Muscle of arm (tissue), 12 donors: ENCODE data around the gene IP6K1. TPM values are rescaled to one million over a fixed set of nuclear protein-coding genes. Genes with fewer than 3 reads are reported as not detected.
"Not testable (repeated sequence)": the region's sequence is repeated elsewhere in the genome, so short reads cannot be mapped to it uniquely, and the experiment has no call there.

Experiments
- DNase-seq: peaks from one replicate; pipeline ENCODE4 v3.0.0-alpha.2; 2013
- polyA plus RNA-seq, 12 donors: library from polyadenylated mRNA; unstranded; fragments of 120-200 nt; gene quantifications; one replicate each; pipeline ENCODE4 v1.2.1, GENCODE V29; 2013; ENCODE audit not compliant: insufficient read length in 12 of 12

Gene IP6K1
- polyA plus RNA-seq, 12 donors = 17.8 to 37.0 (median 25.4) TPM; not detected in 1

DNA sequence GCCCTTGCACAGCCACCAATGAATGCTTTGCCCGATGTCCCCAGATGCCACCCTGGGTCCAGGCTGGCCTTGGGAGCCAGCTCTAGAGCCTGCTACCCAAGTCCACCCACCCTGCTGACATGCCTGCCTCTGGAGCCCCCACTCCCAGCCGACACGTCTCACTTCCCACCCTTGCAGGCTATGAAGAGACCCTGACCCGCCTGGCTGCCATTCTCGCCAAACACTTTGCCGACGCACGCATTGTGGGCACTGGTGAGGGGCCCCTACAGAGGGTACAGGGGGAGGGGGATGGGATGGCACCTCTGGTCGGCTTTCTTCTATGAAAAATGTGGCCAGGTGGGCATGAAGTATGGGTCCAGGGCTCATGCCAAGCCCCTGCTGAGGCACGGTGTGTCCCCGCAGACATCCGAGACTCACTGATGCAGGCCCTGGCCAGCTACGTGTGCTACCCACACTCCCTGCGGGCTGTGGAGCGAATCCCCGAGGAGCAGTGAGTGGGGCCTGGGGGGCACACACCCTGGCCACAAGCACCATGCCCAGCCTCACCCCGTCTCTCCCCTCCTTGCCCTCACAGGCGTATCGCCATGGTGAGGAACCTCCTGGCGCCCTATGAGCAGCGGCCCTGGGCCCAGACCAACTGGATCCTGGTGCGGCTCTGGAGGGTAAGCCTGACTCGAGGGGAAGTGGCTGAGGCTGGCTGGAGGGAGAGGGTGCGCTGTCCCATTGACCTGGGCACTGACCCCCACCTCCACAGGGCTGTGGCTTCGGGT lies 72.8 kb downstream of the IP6K1 start:
- DNase-seq = no peak

DNA sequence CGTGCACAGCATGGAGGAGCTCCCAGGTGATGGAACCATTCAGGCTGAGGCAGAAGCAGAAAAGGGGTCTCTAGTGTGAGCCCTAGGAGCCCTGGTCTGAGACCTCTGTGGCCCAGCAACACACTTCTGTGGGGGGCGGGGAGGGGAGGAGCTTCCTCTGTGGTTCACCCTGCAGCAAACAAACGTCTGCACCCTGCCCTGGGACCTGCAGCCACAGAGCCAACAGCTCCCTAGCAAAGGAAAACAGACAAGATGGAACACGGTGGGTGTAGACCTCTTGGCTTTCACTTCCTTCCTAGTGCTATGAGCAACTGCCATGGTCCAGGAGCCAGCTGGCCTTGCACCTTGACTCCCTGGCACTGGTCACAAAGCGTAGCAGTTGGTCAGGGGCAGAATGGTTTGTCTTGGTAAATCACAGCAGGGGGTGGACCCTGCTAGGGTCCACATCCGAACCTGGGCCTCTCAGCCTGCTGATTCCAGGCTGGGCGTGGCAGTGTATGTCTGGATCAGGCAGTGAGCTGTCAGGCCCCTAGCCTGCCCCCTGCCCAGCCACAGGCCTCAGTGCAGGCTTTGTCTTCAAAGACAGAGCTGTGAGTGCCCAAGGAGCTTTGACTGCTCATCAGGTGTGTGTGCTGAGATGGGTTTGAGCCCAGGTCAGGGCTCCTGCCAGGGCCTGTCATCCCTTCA lies 73.6 kb downstream of the IP6K1 start:
- DNase-seq = no peak

DNA sequence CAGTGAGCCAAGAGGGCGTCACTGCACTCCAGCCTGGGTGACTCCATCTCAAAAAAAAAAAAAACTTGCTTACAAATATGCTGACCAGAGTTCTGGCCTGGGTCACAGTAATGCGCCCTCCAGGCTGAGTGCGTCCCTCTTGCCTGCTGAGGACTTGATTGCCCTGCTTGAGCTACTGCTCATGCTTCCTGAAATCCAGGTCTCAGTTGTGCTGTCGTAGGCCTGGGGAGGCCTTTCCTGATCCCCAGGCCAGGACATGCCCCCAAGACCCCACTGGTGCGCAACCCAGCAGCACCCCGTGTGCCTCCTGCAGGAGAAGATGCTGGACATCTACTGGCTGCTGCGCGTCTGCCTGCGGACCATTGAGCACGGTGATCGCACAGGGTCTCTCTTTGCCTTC lies 74.2 kb downstream of the IP6K1 start:
- DNase-seq = no peak

DNA sequence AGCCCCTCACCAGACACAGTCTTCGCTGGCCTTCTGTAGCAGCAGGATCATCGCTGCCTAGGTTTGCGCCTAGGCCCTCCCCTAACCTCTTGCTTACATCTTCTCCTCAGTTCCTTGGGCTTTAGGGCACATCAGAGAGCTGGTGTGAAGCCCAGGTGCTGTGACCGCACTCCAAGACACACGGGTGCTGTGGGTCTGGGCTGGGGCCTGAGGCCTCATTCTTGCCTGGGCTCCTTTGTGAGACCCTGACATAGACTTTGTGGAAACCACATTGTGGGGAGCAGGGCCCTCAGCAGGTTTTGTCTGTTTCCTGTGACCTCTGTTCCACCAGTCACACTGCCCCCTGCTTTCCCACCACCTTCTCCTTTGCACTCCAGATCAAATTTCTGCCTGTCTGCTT lies 74.9 kb downstream of the IP6K1 start:
- DNase-seq = no peak

DNA sequence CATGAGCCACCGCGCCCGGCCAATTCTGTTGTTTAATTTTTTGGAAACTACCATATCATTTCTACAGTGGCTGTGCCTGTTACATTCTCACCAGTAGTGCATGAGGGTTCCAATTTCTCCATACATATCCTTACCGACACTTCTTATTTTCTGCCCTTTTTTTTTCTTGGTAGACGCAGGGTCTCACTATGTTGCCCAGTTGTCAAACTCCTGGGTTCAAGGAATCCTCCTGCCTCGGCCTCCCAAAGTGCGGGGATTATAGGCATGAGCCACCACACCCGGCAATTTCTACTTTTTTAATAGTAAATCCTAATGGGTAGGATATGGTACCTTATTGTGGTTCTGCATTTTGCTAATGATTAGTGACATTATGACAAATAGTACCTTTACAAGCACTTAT lies 76.5 kb downstream of the IP6K1 start:
- DNase-seq = no peak

DNA sequence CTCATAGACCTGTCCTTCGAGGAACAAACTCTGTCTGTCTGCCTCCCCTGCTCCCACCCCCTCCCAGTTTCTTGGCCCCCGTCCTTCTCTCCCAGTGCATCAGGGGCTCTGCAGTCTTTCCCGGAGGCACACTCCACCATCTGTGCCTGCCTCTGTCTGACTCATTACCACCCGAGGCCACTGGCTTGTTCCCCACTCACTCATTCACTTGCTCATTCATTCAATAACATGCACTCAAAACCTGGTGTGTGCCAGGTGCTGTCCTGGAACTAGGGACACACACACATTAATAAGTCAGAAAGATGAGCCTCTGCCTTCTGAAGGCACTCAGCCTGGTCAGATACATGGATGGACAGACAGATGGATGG lies 79.2 kb downstream of the IP6K1 start:
- no peak for DNase-seq

DNA sequence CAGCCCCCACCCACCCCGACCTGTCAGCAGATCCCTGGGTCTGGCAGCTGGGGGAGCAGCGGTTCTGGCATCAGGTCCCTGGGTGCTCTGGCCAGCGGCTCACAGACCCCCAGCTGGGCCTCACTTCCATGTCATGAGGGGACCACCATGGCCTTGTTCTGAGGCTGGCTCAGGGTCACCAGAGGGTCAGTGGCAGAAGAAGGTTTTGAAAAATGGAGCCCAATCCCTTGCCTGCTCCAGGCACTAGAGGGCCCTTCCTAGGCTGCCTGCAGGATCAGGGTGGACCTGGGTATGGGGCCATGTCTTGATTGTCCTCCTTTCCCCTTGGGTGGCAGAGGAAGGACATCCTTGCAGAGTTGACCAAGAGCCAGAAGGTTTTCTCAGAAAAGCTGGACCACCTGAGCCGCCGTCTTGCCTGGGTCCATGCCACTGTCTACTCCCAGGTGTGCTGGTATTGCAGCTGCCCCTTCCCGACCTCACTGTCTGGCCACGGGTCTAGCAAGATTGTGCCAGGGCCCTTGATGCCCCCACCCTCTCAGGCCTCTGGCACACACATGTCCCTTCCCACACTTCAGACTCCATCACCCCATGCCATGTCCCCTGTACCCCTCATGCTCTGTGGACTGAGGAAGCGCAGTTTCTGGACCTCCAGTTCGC lies 79.8 kb downstream of the IP6K1 start:
- DNase-seq = no peak

DNA sequence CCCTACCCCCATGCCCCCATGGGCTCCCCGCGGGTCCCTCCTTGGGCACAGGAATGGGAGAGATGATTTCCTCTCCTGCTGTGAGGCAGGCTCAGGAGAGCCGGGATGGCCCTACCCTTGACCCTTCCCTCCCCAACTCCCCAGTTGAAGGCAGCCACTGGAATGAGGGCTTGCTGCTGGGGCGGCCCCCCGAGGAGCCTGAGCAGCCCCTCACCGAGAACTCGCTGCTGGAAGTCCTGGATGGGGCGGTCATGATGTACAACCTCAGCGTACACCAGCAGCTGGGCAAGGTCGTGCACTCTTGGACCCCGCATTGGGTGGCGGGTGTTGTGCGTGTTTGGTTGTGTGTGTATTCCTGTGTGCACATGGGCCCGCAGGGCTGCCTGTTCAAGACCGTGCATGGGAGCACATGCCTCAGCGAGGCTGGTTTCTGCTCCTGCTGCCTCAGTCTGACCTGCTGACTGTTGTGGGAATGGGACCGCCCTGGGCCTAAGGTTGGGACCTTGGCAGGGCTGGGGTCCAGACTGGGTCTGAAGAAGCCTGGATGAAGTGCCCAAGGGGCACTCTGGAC lies 80.9 kb downstream of the IP6K1 start:
- DNase-seq = no peak

DNA sequence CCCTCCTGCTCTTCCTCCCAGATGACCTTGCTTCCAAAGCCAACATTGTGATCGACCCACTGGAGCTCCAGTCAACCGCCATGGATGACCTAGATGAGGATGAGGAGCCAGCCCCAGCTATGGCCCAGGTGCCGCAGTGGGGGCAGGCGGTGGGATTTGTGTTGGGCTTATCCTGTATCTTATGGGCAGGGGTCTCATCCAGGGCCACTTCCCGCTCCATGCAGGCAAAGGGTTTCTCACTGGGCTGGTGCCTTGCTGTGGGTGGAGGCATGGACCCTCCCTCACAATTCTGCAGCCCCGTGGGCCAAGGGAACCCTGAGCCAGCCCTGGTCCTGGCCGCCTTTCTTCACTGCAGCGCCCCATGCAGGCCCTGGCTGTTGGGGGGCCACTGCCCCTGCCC lies 81.7 kb downstream of the IP6K1 start:
- no peak for DNase-seq

DNA sequence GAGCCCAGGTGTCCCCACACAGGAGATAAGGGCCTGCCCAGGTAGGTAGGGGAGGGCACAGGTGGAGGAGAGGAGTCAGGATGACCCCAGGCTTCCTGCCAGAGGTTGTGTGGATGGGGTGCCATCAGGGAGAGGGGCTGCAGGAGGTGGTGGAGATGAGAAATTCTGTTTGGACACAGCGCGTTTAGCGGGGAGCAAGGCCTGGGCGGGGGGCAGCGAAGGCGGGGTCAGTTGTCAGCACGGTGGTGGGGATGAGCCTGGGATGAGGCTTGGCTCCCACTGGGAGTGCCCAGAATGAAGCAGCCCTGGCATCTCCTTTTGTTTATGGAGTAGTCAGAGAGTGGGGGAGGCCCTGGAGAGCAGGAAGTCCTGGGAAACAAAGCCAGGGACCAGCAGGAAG lies 82.4 kb downstream of the IP6K1 start:
- no peak for DNase-seq

DNA sequence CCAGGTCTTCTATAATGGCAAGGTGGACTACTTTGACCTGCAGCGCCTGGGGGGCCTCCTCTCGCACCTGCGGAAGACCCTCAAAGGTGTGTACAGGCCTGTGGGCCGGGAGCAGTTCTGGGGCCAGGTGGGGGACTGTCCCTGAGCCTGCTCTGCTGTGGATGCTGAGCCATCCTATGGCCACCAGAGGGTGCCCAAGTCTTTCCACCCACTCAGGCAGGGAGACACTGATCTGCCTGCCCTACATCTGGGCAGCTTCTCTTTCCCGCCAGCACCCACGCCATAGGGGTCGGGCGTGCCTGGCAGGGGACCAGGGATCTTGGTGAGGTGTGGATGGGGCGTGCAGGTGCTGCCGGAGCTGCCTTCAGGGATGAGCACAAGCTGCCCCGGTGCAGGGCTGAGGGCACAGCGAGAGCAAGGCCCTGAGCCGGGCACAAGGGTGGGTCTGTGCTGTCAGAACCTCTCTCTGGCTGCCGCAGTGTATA lies 82.9 kb downstream of the IP6K1 start:
- DNase-seq = no peak

DNA sequence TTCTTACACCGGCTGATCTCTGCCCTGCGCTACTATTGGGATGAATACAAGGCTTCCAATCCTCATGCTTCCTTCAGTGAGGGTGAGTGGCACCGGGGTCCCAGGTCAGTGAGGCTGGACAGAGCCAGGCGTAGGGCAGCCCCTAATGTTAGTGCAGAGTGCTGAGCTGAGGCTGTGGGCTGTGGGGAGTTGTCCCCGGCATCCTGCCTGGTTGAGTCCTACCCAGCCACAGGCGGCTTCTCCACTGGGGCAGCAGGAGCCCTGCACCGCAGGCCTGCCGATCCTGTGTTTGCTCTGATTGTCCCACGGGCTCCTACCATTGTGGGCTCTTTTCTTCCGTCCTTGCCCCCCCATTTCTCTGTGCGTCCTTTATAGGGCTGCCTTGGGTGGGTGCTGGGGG lies 83.7 kb downstream of the IP6K1 start:
- no peak for DNase-seq

DNA sequence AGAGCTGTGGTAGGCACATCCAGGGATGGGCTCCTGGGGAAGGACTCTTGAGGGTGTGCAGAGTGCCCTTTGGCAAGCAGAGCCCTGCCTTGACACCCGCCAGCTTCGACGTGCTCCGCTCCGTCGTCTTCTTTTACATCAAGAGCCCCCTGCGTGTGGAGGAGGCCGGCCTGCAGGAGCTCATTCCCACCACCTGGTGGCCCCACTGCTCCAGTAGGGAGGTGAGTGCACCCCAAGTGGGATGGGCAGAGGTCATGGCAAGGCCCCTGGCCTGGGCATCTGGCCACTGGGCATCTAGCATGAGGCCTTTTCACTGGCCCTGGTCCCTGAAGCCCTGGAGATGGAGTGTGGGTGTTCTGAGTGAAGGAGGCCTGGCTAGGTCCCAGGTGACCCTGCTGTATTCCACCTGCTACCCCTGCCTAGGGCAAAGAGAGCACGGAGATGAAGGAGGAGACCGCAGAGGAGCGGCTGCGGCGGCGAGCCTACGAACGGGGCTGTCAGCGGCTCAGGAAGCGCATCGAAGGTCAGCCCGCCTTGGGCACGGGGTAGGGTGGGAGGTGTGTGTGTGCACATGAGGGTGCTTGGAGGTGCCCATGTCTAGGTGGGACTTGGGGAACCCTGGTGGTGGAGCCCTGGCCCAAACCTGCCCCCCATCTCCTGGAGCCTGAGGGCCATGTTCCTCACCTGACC lies 84.8 kb downstream of the IP6K1 start:
- DNase-seq = no peak

DNA sequence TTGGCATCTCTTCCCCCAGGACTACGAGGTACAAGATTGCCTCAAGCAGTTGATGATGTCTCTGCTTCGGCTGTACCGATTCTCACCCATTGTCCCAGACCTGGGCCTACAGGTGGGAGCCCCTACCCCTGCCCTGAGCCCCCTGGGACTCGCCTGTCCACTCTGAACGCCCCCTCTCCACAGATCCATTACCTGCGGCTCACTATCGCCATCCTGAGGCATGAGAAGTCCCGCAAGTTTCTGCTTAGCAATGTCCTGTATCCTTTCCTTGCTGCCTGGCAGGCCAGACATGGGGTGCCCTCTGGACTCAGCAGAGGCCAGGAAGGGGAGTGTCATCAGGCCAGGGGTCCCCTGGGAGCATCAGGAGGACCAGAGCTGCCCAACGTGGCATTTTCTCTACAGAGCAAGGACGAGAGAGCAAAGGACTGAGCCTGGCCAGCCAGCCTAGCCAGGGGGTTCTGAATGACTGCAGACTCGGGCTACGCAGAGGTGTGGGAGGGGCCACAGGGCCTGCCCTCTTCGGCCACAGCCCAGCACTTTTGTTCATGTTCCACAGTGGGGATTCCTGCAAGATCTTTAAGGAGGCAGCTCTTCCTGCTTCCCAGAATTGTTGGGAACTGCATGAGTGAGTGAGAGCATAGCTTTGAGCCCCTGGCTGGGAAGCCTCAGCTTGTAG lies 85.8 kb downstream of the IP6K1 start:
- DNase-seq = no peak

DNA sequence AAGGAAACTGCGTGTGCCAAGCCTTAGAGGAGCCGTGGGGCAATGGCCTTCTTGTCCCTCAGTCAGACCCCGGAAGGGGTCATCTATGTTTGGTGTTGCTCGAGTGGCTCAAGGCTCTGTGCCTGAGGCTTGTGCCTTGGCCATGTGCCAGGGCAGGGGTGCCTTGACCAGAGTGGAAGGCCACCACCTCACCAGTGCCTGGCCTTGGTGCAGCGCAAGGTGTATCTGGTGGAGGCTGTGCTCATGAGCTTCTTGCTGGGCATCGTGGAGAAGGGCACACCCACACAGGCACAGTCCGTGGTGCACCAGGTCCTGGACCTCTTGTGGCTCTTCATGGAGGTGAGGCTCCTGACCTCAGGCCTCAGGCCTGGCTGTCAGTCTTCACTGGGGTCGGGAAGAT lies 86.3 kb downstream of the IP6K1 start:
- no peak for DNase-seq

DNA sequence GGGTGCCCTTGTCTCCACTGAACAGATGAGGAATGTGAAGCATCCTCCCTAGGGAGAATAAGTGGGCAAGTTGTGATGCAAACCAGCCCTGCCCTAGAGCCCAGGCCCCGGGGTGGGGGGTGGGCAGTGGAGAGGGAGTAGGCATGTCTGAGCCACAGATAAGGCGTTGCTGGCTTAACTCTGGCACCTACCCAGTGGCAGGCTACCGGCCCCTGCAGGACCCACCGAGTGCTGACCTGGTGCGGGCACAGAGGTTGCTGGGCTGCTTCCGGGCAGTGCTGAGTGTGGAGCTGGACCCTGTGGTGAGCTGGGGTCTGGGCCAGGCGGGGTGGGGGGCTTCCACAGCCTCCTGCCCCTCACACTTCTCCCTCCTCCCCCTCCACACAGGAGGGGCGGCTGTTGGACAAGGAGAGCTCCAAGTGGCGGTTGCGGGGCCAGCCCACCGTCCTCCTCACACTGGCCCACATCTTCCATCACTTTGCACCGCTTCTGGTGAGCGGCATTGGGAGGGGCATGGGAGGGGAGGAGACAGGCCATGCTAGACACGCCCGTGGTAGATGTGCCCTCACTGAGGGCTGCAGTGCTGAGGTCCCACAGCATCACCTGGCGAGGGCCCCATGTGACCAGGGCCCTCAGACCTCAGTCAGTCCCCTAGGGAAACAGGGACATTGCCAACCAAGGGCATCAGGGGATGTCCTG lies 86.9 kb downstream of the IP6K1 start:
- no peak for DNase-seq

DNA sequence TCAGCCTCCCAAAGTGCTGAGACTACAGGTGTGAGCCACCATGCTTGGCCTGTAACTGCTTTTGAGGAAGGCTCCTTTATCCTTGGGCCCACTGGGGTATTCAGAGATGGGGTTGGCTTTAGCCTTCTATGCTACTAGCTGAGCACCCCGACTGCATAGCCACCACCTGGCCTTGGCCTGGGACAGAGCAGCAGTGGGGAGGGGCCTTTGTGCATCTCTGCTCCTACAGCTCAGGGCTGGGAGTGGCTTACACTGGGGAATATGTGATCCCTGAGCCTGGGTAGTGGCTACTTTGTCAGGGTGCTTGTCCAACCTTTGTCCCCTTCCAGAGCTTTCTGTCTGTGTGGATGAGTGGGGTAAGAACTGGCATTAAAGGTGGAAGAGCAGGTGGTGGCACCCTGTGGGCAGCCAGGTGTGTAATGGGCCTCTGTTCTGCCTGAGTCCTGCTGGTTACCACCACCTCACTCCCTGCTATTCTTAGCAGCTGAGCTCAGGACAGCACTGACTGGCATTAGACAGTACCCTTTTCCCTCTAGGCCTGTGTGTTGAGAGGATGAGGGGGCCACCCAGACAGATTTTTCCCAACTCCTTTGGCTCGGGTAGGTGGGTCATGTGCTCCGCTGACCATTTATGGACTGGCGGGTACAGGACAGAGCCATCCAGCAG lies 90.9 kb downstream of the IP6K1 start:
- DNase-seq = not testable (repeated sequence)

DNA sequence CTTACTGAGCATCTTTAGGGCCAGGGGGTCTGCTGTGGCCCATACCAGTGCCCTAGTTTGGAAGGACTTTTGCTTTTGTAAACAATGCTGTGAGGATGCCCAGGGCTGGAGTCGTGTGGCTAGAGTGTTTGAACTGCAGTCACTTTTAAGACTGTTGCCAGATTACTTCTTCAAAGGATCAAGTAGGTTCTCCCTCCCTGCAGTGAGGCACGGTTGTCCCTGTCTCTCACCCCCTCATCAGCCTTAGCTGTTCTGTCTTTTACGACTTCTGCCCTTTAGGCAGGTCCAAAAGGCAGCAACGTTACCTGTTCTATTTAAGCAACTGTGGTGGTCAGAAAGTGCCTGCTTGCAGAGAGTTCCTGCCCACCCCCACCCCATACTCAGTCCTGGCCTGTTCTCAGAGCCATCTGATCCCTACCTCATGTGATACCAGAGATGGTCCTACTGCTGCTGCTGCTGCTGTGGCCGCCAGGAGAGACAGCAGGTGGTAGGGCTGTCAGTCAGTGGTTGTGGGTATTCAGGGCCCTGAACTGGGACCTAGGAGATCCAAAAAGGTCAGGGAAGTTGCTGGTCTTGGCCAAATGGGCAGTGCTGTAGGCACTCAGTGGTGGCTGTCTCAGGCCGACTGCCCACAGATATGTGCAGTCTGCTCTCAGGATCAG lies 91.8 kb downstream of the IP6K1 start:
- not testable (repeated sequence) for DNase-seq

DNA sequence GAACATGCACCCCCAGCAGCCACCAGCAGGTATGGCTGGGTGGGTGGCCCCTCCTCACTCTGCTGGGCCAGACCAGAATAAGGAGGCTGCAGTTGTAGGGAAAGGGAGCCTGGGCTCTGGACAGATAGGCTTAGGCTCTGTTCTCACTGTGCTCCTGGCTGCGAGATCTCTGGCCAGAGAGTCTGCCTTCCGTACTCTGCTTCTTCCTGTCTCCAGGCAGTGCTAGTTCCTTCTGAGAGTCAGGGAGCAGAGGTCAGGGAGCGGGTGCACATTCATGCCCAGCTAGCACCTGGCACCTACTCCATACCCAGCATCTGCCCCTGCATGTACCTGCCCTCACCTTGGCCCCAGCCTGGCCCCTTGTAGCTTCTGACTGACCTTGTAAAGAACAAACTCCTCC lies 94.9 kb downstream of the IP6K1 start:
- DNase-seq = not testable (repeated sequence)

DNA sequence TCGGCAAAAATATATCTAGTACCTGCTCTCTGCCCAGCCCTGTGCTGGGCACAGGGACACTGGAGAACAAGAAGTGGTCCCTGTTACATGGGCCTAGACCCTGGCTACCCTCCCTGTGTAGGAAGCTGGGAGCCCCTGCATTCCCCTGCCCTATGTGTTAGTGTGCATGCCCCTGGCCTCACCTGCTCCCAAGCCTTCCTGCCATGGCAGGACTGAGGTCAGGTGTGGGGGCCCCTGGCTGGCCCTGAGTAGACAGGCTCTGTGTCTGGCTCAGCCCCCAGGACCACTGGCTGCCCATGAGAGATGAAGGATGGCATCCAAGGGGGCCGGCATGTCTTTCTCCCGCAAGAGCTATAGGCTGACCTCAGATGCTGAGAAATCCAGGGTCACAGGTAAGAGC lies 95.5 kb downstream of the IP6K1 start:
- not testable (repeated sequence) for DNase-seq
